ENCODE measurements around the gene WDR75.

WDR75 gene

DNA sequence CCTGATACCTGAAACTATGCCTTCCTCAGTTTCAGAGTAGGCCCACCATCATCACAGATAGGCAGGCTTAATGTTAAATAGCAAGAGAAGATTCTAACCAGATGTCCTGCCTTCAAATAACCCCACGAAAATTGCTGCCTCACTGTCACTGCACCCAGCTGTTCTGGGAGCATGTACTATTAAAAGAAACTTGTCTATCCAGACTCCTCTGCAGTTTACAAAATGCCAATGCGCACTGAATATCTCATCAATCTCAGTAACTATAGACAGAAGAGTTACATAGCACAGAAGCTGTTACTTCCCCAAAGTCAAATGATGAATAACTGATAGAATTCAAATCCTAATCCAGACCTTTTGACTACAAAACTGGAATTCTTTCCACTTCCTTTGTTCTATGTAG lies 43.9 kb downstream of the WDR75 start:
- no peak for DNase-seq (ENCODE audit: low spot score in 2 of 2)
- no peaks in the 10 kb centered on the region for H3K36me3 Mint-ChIP-seq (ENCODE audit: insufficient read depth)
- no peaks in the 10 kb centered on the region for H3K4me1 Mint-ChIP-seq
- ATAC-seq (replicated peaks; ENCODE audit: extremely low read depth, poor library complexity, severe bottlenecking): no peak
- H3K9me3 Mint-ChIP-seq: no peaks in the 10 kb centered on the region
- H3K4me3 Mint-ChIP-seq: no peak overlapping the region
- H3K27ac Mint-ChIP-seq (ENCODE audit: low read depth): no peak overlapping the region
- peaks cover 18% of the 10 kb centered on the region for H3K27me3 Mint-ChIP-seq

DNA sequence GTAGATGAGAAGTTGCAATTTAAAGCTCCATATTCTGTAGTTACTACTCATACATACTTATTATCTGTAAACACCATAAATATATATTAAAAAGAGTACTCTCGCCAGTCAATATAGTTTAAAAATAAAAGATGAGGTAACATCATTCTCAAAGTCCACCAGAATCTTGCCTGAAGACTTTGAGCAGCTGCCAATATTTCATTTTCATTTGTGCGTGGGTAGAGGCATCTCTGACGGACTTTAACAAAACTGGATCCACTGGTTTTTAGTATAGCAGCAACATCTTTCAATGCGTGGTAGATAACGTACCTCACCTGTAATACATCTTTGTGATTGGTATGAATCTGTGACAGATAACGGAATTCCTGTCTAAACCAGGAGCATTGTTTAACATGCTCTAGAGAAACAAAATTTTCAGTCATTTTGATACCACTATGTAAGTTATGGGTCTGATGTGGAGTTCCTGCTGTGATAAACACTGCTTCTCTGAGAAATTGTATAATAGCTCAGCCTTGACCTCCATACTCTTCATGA lies 45.0 kb downstream of the WDR75 start:
- H3K9me3 Mint-ChIP-seq: no peaks in the 10 kb centered on the region
- H3K4me1 Mint-ChIP-seq: no peaks in the 10 kb centered on the region
- no peak overlapping the region for H3K4me3 Mint-ChIP-seq
- no peak for ATAC-seq (replicated peaks; ENCODE audit: extremely low read depth, poor library complexity, severe bottlenecking)
- H3K36me3 Mint-ChIP-seq (ENCODE audit: insufficient read depth): no peaks in the 10 kb centered on the region
- peaks cover 26% of the 10 kb centered on the region for H3K27me3 Mint-ChIP-seq
- DNase-seq (ENCODE audit: low spot score in 2 of 2): no peak
- H3K27ac Mint-ChIP-seq (ENCODE audit: low read depth): no peak overlapping the region

DNA sequence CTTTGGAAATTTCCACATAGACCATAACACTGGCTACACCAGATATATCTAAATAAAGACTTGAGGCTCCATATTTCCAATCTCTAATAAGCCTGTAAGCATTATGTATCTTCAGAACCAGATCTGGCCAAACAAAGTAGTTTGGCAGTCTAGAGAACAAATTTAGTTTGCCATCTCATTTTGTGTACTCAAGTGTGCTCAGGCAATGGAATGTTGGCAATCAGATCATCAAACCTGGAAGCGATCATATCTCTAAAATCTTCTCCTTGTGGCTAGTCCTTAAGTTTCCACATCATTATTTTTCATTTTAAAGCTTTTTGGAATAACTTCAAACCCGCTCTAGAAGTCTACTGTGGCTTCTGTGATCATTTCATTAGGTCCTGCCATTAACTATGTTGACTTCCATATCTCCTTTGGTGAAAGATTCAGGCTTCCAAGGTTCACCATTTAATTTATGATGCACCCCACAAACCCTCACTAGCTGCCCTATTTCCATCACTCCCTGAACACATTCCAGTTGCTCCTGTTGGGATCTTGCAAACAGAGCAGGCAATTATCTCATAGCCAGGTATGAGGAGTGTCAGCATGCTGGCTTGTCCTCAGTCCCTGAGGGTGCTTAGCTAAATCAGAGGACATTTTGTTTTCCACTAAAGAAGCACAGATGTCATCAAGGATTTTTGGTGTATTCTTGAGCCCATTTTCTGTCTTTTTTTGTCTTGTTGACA lies 46.2 kb downstream of the WDR75 start:
- no peak for ATAC-seq (replicated peaks; ENCODE audit: extremely low read depth, poor library complexity, severe bottlenecking)
- no peaks in the 10 kb centered on the region for H3K4me1 Mint-ChIP-seq

DNA sequence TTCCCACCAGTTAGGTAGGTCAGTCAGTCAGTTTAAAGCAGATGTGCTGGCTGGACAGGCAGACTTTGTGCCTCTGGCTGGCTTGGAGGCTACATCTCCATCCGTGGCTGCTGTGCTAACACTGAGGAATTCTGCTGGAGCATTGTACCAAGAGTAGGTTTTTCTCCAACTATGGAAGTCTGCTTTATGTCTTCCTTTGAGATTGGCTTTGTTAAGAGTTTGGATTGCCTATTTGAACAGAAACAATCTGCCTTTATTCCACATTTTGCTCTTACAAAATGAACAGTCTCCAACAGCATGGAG lies 46.7 kb downstream of the WDR75 start:
- no peak for ATAC-seq (replicated peaks; ENCODE audit: extremely low read depth, poor library complexity, severe bottlenecking)
- Mint-ChIP-seq H3K27me3 (peaks cover 42% of the 10 kb centered on the region), H3K9me3 (no peaks in the 10 kb centered on the region), H3K36me3 (ENCODE audit: insufficient read depth) (no peaks in the 10 kb centered on the region), H3K4me3 (no peak overlapping the region), H3K27ac (ENCODE audit: low read depth) (no peak overlapping the region), H3K4me1 (no peaks in the 10 kb centered on the region)
- DNase-seq (ENCODE audit: low spot score in 2 of 2): no peak

More for the DNA sequence above, 46.2 kb downstream of the WDR75 start:
- no peak overlapping the region for H3K27ac Mint-ChIP-seq (ENCODE audit: low read depth)
- no peak overlapping the region for H3K4me3 Mint-ChIP-seq
- H3K9me3 Mint-ChIP-seq: no peaks in the 10 kb centered on the region
- DNase-seq (ENCODE audit: low spot score in 2 of 2): no peak
- no peaks in the 10 kb centered on the region for H3K36me3 Mint-ChIP-seq (ENCODE audit: insufficient read depth)
- H3K27me3 Mint-ChIP-seq: peaks cover 37% of the 10 kb centered on the region

DNA sequence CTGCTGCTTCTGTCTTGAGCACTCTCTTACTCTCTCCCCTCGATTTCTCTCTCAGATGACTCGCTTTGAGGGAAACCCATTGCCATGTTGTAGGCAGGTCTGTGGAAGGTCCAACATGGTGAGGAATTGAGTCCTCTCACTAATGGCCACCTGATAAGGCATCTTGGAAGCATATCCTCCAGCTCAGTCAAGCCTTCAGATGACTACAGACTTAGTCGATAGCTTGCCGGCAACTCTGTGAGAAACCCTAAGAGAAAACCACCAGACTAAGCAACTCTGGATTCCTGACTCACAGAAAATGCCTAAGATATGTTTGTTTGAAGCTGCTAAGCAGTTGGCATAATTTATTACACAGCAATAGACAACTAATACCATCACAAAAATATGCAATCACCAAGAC lies 51.2 kb downstream of the WDR75 start:
- peaks cover 64% of the 10 kb centered on the region for H3K27me3 Mint-ChIP-seq
- no peaks in the 10 kb centered on the region for H3K4me1 Mint-ChIP-seq
- DNase-seq (ENCODE audit: low spot score in 2 of 2) (no peak), ATAC-seq (replicated peaks; ENCODE audit: extremely low read depth, poor library complexity, severe bottlenecking) (no peak)
- no peaks in the 10 kb centered on the region for H3K9me3 Mint-ChIP-seq
- H3K4me3 Mint-ChIP-seq: no peak overlapping the region
- no peaks in the 10 kb centered on the region for H3K36me3 Mint-ChIP-seq (ENCODE audit: insufficient read depth)
- H3K27ac Mint-ChIP-seq (ENCODE audit: low read depth): no peak overlapping the region

DNA sequence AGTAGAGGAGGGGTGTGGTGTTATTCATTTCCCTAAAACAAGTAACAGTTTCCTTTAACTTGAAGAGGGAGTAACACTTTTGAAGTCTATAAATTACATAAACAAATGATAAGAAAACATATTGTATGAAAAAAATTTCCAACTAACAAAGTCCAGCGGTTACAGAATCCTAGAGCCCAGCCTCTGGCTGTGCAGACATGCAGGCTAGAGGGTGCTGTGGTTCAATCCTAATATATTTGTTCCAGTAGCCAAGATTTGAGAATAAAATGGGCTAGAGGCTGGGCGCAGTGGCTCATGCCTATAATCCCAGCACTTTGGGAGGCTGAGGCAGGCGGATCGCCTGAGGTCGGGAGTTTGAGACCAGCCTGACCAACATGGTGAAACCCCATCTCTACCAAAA lies 56.9 kb downstream of the WDR75 start:
- H3K27ac Mint-ChIP-seq (ENCODE audit: low read depth): no peak overlapping the region
- H3K36me3 Mint-ChIP-seq (ENCODE audit: insufficient read depth): no peaks in the 10 kb centered on the region
- no peaks in the 10 kb centered on the region for H3K4me1 Mint-ChIP-seq
- no peak for ATAC-seq (replicated peaks; ENCODE audit: extremely low read depth, poor library complexity, severe bottlenecking)
- peaks cover 32% of the 10 kb centered on the region for H3K27me3 Mint-ChIP-seq
- DNase-seq (ENCODE audit: low spot score in 2 of 2): no peak
- H3K9me3 Mint-ChIP-seq: no peaks in the 10 kb centered on the region
- H3K4me3 Mint-ChIP-seq: no peak overlapping the region

DNA sequence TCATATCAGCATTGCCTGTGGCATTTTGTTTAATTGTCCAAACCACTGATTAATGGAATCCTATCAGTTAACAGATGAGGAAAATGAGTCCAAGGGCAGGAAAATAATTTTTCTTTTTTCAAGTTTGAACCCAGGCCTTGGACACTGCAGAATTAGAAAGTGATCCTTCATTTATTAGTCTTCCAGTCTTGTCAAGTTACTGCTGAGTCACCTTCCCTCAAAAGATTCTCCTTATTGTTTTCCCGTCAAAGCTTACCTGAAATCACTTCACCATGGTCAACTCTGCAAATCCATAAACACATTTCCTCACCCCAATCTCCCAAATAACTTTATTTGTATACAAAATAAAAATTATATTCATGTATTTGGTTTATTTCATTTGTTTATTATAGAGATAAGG lies 57.9 kb downstream of the WDR75 start:
- H3K27me3 Mint-ChIP-seq: peaks cover 23% of the 10 kb centered on the region
- ATAC-seq (replicated peaks; ENCODE audit: extremely low read depth, poor library complexity, severe bottlenecking) (no peak), DNase-seq (ENCODE audit: low spot score in 2 of 2) (no peak)
- no peak overlapping the region for H3K4me3 Mint-ChIP-seq
- no peak overlapping the region for H3K27ac Mint-ChIP-seq (ENCODE audit: low read depth)
- H3K36me3 Mint-ChIP-seq (ENCODE audit: insufficient read depth): no peaks in the 10 kb centered on the region
- no peaks in the 10 kb centered on the region for H3K9me3 Mint-ChIP-seq
- H3K4me1 Mint-ChIP-seq: no peaks in the 10 kb centered on the region

DNA sequence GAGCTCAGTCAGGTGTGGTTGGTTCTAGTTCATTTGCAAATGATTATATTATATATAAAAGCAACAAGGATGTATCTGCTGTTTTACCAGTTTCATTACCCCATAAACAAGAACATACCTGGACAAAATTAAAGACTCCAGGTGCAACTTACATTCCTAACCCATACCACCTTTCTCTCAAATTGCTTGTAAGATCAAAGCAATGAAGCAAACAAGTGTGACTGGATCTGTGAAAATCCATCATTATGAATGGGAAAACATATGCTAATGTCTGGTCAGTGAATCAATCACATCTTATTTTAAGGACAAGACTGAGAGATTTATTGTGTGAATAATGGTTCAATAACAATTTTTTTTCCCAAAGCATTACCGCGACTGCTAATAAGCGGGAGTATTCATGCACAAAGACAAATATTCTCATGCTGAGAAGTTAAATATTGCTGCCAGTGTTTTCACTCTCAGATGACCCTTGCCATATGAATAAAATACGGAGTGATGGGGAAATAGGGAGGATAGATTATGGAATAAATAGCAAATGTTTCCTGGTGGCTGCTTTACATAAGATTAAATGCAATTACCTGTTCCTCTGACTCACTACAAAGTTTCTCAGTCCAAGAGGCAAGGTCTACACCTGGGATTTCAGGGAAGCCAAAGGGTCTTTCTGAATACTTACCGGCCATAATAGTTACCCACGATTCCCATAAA lies 59.3 kb downstream of the WDR75 start:
- no peaks in the 10 kb centered on the region for H3K36me3 Mint-ChIP-seq (ENCODE audit: insufficient read depth)
- ATAC-seq (replicated peaks; ENCODE audit: extremely low read depth, poor library complexity, severe bottlenecking) (no peak), DNase-seq (ENCODE audit: low spot score in 2 of 2) (no peak)
- H3K9me3 Mint-ChIP-seq: no peaks in the 10 kb centered on the region
- H3K4me1 Mint-ChIP-seq: peaks cover 6% of the 10 kb centered on the region
- H3K27me3 Mint-ChIP-seq: peaks cover 8% of the 10 kb centered on the region
- H3K4me3 Mint-ChIP-seq: no peak overlapping the region
- H3K27ac Mint-ChIP-seq (ENCODE audit: low read depth): no peak overlapping the region

DNA sequence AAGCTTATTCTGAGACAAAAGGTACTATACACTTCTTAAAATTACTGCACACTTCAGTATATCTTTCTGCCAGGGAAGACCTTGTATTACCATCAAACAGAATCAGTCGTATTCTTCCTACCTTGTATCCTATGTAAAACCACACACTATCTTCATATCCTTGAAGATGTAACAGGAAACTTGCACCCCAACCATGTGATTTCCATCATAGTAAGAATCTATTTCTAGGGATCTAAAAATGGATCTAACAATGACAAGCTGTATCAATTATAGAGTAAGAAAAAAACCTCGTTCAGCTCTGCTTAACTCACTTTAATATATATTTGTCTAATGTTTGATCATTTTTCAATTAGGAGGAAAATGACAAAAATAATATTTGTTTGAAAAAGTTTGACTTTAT lies 60.2 kb downstream of the WDR75 start:
- H3K4me1 Mint-ChIP-seq: peaks cover 9% of the 10 kb centered on the region

DNA sequence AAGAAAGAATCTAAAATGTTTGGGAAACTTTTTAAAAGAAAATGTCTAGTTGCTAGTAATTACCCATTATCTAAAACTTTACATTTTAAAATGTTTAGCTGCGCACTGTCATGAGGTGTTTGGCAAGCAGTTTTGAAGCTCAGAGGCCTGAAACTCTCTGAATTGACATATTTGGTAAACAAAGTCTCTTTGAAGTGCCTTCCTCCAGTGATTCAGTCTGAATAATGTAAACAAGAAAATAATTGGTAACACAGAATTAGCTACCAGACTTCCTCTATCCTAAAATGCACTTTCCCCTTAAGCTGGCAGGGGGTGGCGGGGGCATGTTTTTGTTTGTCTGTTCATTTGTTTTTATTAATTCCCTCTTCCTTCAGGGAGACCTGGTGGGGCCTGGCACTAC lies 61.4 kb downstream of the WDR75 start:
- Mint-ChIP-seq H3K4me1 (peaks cover 9% of the 10 kb centered on the region), H3K27ac (ENCODE audit: low read depth) (no peak overlapping the region), H3K9me3 (no peaks in the 10 kb centered on the region), H3K36me3 (ENCODE audit: insufficient read depth) (no peaks in the 10 kb centered on the region), H3K4me3 (no peak overlapping the region), H3K27me3 (no peaks in the 10 kb centered on the region)
- DNase-seq (ENCODE audit: low spot score in 2 of 2) (no peak), ATAC-seq (replicated peaks; ENCODE audit: extremely low read depth, poor library complexity, severe bottlenecking) (no peak)

More for the DNA sequence above, 60.2 kb downstream of the WDR75 start:
- ATAC-seq (replicated peaks; ENCODE audit: extremely low read depth, poor library complexity, severe bottlenecking): no peak
- no peak for DNase-seq (ENCODE audit: low spot score in 2 of 2)
- no peaks in the 10 kb centered on the region for H3K36me3 Mint-ChIP-seq (ENCODE audit: insufficient read depth)
- no peak overlapping the region for H3K27ac Mint-ChIP-seq (ENCODE audit: low read depth)
- H3K27me3 Mint-ChIP-seq: no peaks in the 10 kb centered on the region
- H3K9me3 Mint-ChIP-seq: no peaks in the 10 kb centered on the region
- H3K4me3 Mint-ChIP-seq: no peak overlapping the region

DNA sequence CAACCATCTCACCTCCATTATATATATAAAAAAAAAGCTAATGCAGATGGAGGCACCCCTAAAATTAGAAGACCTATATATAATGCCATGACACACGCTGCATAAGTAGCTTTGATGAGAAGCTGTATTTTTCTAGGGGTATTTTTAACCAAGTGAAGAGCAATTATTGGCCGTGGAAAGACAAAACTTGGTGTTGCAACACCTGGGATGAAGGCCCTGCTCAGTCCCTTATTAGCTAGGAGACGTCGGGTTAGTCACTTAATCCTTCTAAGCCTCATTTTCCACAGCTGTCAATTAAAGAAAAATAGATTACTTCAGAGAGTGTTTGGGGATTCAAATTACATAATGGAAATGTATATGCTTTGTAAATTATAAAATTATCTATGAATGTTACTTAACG lies 63.0 kb downstream of the WDR75 start:
- H3K9me3 Mint-ChIP-seq: peaks cover 6% of the 10 kb centered on the region
- H3K36me3 Mint-ChIP-seq (ENCODE audit: insufficient read depth): no peaks in the 10 kb centered on the region
- ATAC-seq (replicated peaks; ENCODE audit: extremely low read depth, poor library complexity, severe bottlenecking): no peak
- H3K27me3 Mint-ChIP-seq: no peaks in the 10 kb centered on the region
- DNase-seq (ENCODE audit: low spot score in 2 of 2): no peak
- H3K27ac Mint-ChIP-seq (ENCODE audit: low read depth): no peak overlapping the region
- H3K4me3 Mint-ChIP-seq: no peak overlapping the region
- H3K4me1 Mint-ChIP-seq: peaks cover 9% of the 10 kb centered on the region

DNA sequence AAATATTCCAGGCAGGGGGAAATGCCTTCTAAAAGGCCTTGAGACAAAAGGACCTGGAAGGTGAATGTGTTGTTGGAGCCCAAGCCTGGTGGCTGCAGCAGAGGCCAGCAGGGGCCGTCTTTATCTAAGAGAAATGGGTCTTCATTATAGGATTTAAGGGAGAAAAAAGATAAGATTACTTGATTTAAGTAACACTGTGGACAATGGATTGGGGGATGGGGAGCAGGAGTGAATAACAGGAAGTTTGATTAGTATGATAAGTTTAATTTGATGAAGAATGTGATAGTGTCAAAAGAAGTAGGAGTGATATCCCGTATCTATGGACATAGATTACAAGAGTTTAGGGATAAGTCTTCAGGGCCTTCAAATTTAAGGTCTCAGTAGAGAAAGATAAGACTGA lies 64.2 kb downstream of the WDR75 start:
- Mint-ChIP-seq H3K27ac (ENCODE audit: low read depth) (no peak overlapping the region), H3K27me3 (no peaks in the 10 kb centered on the region), H3K4me1 (peaks cover 9% of the 10 kb centered on the region)

DNA sequence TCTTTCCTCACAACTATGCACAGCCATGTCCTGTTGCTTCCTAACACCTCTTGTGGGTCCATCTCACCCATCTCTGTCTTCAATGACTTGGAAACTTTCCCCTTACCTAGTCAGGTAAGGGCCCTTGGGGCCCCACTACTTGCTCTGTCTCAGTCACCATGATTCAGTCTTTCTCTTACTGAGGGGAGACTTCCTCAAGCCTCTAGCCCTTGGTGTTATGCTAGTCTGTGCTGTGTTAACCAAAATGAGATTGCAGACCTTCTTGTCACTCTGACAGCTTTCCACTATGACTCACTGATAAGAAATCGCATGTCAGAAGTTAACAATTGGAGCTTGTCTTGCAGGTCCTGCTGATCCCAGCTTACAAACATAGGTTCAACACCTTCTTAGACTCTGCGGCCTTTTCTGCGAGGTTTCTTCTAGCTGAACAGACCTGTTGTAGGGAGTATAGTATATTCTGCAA lies 65.3 kb downstream of the WDR75 start:
- Mint-ChIP-seq H3K27ac (ENCODE audit: low read depth) (no peak overlapping the region), H3K27me3 (no peaks in the 10 kb centered on the region), H3K36me3 (ENCODE audit: insufficient read depth) (no peaks in the 10 kb centered on the region), H3K4me1 (peaks cover 9% of the 10 kb centered on the region), H3K4me3 (no peak overlapping the region), H3K9me3 (peaks cover 6% of the 10 kb centered on the region)
- ATAC-seq (replicated peaks; ENCODE audit: extremely low read depth, poor library complexity, severe bottlenecking) (no peak), DNase-seq (ENCODE audit: low spot score in 2 of 2) (no peak)

More for the DNA sequence above, 64.2 kb downstream of the WDR75 start:
- H3K9me3 Mint-ChIP-seq: peaks cover 6% of the 10 kb centered on the region
- H3K4me3 Mint-ChIP-seq: no peak overlapping the region
- DNase-seq (ENCODE audit: low spot score in 2 of 2) (no peak), ATAC-seq (replicated peaks; ENCODE audit: extremely low read depth, poor library complexity, severe bottlenecking) (no peak)
- H3K36me3 Mint-ChIP-seq (ENCODE audit: insufficient read depth): no peaks in the 10 kb centered on the region

Measured in central memory CD8-positive, alpha-beta T cell (primary cell).